RPMI8226 (cell line): Measurements from ENCODE around the gene ROBO2.

Experiments
- DNase-seq: peaks from one replicate; pipeline ENCODE4 v3.0.0-alpha.2; 2015

ROBO2 gene, protein sequence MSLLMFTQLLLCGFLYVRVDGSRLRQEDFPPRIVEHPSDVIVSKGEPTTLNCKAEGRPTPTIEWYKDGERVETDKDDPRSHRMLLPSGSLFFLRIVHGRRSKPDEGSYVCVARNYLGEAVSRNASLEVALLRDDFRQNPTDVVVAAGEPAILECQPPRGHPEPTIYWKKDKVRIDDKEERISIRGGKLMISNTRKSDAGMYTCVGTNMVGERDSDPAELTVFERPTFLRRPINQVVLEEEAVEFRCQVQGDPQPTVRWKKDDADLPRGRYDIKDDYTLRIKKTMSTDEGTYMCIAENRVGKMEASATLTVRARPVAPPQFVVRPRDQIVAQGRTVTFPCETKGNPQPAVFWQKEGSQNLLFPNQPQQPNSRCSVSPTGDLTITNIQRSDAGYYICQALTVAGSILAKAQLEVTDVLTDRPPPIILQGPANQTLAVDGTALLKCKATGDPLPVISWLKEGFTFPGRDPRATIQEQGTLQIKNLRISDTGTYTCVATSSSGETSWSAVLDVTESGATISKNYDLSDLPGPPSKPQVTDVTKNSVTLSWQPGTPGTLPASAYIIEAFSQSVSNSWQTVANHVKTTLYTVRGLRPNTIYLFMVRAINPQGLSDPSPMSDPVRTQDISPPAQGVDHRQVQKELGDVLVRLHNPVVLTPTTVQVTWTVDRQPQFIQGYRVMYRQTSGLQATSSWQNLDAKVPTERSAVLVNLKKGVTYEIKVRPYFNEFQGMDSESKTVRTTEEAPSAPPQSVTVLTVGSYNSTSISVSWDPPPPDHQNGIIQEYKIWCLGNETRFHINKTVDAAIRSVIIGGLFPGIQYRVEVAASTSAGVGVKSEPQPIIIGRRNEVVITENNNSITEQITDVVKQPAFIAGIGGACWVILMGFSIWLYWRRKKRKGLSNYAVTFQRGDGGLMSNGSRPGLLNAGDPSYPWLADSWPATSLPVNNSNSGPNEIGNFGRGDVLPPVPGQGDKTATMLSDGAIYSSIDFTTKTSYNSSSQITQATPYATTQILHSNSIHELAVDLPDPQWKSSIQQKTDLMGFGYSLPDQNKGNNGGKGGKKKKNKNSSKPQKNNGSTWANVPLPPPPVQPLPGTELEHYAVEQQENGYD (N-terminal part only)

GRCh38 chr3:77039606-77040171, at the start of gene ROBO2:
Gene ROBO2, plus strand, starts transcription at chr3:77040099. Its CDS starts 687 bp downstream, at chr3:77040786.
- DNase-seq: no peak

GRCh38 chr3:76990606-76991005, 49.3 kb upstream of the ROBO2 start:
- DNase-seq: no peak

GRCh38 chr3:76991165-76991564, 48.7 kb upstream of the ROBO2 start:
- DNase-seq: no peak

- DNase-seq: no peak
These were observed 42.2 kb upstream of the ROBO2 start for GRCh38 chr3:76997733-76998132.

DNA sequence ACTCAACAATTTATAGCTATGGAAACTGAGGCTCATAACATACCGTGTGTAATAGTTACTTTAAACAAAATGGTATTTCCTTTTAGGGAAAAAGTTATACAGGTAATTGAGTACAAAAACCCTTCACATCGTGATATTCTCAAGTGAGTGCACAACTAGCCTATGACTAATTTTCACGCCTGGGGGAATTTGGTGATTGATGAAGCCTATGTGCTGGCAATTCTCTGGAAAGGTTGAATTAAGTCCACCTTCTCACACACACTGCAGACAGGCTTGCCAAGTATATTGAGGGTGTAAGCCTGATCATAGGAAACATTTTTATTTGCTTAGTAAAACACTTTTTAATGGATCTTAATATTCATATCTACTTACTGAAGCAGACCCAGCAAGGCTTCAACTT, 41.3 kb upstream of the ROBO2 start:
- DNase-seq: no peak

DNA sequence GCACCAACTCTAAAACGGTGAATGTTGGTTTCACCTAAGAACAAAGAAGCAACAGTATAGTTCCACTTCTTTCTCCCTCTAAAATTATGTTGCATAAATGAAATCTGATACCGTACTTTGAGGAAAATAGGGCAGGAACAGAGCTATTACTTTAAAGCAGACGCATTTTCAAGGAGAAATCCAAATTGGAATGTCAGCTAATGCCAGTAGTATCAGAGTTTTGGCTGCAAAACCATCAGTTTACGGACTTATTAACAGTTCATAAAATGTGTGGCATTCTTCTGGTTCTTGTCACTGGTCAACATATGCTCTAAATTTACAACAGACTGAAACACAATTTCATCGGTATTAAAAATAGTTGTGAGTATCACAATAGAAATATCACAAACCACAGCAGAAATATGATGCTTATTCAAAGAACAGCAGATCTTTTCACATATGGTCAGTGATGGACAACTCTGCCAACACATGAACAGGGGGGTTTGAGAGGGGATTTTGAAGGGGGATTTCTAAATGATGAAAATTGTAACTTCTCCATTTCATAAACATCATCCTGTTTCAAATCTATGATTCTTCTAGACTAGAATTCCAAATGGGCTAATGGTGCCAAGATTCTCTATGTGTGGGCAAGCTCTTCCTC, 38.7 kb upstream of the ROBO2 start:
- DNase-seq: no peak

- no peak for DNase-seq
These were observed 25.7 kb upstream of the ROBO2 start for GRCh38 chr3:77014226-77014625.

GRCh38 chr3:77025471-77025870, 14.4 kb upstream of the ROBO2 start:
- no peak for DNase-seq

- DNase-seq: no peak
These were observed 12.8 kb upstream of the ROBO2 start for GRCh38 chr3:77026904-77027634.

DNA sequence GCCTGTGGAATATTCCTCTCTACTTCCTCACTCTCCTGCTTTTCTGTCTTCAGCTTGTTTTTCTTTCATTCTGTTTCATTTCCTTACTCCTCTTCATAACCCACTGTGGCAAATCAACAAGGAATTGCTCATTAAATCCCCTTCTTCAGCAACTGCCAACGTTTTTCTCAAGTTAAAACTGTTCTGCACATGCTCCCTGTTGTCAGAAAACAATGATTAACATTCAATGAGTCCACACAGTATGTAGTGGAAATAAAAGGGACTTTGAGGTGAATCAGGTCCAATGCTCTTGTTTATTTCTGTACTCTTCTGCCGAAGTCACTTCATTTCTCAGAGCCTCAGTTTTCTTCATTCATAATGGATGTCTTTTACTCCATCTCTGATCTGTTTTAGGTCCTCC, 11.9 kb upstream of the ROBO2 start:
- no peak for DNase-seq

- peak; percentile 63 for DNase-seq
These were observed 1.4 kb upstream of the ROBO2 start for GRCh38 chr3:77038468-77038929.

DNA sequence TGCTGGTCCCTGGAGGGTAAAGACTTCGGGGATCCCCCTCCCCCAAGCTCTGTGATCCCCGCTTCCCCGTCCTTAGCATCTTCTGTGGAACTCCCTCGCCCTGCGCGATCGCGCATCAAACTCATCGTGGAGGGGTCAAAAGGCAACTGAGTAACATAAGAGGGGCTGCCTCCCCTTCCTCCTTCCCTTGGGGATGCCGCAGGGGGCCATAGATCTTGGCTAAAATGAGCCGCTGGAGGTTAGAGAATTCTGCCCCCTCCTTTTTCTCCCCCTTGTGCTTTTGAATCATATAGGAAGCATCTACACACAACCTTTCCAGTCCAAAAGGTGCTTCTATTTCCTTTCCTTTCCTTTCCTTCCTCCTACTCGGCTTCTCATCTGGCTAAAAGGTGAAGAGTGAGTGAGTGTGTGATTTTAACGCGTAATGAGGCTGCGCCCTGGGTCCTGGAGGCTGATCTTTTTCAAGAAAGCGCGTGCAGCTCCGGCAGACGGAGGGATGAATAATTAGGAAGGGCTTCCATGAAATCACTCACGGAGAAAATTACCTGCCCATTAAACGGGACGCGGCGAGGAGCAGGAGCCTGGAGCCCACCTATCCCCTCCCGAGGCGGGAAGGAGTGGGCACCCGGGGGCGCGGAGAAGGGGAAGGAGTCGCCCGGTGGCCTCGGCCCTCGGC, 831 bp upstream of the ROBO2 start:
- DNase-seq: no peak

GRCh38 chr3:77040216-77040615, 317 bp downstream of the ROBO2 start:
- DNase-seq: no peak

GRCh38 chr3:77040926-77041722, 1.2 kb downstream of the ROBO2 start:
- DNase-seq: no peak

- DNase-seq: no peak
These were observed 1.9 kb downstream of the ROBO2 start for GRCh38 chr3:77041811-77042210.

DNA sequence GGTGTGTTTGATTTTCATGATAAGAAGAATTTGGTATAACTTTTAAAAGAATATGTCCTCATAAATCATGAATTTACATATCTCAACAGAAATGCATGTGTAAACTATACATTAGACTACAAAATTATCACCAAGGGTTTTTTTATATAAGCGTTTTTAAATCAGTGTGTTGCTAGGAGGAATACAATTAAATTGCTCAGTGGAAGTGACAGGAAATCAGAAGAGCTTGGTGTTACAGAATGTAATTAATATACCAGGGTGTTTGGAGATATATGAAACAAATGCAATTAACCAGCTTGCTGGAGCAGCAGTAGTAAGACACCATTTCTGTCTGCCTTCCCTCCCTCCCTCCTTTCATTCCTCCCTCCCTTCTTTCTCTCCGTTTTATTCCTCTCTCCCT, 2.4 kb downstream of the ROBO2 start:
- DNase-seq: no peak

GRCh38 chr3:77042882-77043281, 3.0 kb downstream of the ROBO2 start:
- no peak for DNase-seq

GRCh38 chr3:77045686-77046085, 5.8 kb downstream of the ROBO2 start:
- DNase-seq: no peak

DNA sequence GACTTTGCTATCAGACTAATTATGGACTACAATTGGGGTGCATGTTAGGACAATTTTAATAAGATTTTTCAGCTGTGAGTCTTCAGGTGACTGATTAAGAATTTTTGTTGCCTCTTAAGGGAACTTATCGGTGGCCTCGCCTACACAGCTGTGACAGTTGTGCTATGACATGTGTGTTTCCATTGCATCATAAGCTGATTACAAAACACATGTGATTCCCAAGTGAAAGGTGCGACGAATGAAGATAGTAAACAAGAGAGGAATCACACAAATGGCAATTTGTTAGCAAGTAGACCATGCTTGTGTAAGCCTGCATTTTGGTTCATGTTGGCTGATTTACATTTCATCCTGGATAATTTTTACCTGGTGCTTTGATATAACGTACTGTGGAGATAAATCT, 8.3 kb downstream of the ROBO2 start:
- no peak for DNase-seq

GRCh38 chr3:77051591-77051990, 11.7 kb downstream of the ROBO2 start:
- DNase-seq: no peak
